Stimulated activated CD4-positive, alpha-beta T cell treated with anti-CD3 and anti-CD28 coated beads, TNF-alpha, amount 100 ng/mL, for 48 hours (primary cell): ENCODE measurements around the gene C17orf67.

Source experiments
- DNase-seq, 3 donors: peaks; one replicate each; pipeline ENCODE4 v3.0.0-alpha.2; 2020; ENCODE audit warnings: low read depth in 3 of 3

C17orf67 gene

GRCh38 chr17:56833057-56833808 lies 487 bp downstream of the C17orf67 start:
- peak; percentile 28 to 49 (median 46) for DNase-seq

GRCh38 chr17:56832446-56832845 lies 1.3 kb downstream of the C17orf67 start:
- no peak for DNase-seq

DNA sequence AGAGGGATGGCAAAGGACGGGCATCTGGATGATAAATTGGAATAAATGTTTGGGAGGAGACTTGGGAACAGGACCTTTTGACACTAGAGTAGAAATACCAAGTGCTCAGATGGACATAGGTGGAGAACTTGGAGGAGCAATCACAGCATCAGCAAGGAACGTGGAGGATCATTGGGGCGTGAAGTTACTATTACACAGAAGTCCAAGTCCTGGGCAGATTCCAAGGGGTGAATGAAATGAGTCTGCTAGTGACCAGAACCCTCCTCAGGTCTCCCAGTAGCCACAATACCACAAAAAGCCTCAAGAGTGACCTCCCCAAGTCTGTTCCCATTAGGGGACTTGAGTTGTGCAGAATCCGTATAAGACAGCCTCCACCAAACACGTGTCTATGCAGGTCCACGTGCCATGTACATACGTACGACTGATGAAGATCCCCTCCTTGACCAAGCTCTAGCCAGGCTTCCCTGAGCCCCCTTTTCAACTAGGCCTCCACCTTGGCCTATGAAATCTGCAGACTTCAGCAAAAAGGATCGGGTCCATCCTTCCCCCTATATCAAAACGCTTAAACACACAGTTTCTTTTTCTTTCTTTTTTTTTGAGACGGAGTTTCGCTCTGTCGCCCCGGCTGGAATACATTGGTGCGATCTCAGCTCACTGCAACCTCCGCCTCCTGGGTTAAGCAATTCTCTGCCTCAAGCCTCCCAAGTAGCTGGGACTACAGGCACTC lies 2.2 kb downstream of the C17orf67 start:
- no peak for DNase-seq

DNA sequence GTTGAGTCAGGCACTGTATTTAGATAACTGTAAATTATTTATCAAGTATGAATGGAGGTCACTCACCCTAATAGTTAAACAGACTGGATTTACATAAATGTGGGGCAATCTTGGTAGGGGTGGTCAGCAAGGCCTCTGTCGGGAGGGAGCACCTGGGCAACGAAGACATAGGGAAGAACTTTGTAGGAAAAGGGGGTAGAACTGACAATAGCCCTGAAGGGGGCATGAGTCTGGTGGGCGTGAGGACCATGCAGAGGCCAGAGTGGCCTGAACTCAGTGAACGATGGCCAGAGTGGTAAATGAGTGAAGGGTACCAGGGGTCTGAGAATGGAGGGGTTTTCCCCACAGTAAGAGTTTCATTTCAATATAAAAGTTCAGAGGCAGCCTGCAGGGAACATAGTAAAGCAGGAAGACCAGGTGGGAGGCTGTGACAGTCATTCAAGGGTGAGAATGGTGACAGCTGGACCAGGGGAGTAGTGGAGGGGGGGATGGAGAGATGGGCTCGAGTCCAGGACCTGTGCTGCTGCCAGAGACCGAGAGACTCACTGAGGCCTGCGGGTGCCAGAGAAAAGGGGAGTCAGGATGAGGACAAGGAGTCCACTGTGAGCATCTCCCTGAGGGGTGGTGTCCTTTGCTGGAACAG lies 2.9 kb downstream of the C17orf67 start:
- no peak for DNase-seq

GRCh38 chr17:56826611-56827414 lies 6.9 kb downstream of the C17orf67 start:
- no peak for DNase-seq

- DNase-seq, result no peak
Measured at GRCh38 chr17:56824503-56824902, 9.2 kb downstream of the C17orf67 start.

GRCh38 chr17:56823848-56824247 lies 9.9 kb downstream of the C17orf67 start:
- no peak for DNase-seq

GRCh38 chr17:56822725-56823124 lies 11.0 kb downstream of the C17orf67 start:
- DNase-seq, result no peak

- DNase-seq, result no peak
Measured at GRCh38 chr17:56821847-56822534, 11.7 kb downstream of the C17orf67 start.

DNA sequence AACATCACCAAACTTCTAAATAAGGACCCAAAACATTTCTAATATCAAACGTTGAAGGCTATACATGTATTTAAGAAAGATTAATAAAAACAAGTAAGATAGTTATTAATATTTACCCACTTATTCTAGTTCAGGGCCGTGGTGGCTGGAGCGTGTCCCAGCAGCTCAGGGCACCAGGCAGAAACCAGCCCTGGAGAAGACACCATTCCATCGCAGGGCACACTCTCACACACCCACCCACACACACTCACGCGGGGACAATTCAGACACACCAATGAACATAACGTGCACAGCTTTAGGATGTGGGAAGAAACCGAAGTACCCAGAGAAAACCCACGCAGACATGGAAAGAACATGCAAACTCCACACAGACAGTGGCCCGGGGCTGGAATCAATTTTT lies 13.5 kb downstream of the C17orf67 start:
- no peak for DNase-seq

DNA sequence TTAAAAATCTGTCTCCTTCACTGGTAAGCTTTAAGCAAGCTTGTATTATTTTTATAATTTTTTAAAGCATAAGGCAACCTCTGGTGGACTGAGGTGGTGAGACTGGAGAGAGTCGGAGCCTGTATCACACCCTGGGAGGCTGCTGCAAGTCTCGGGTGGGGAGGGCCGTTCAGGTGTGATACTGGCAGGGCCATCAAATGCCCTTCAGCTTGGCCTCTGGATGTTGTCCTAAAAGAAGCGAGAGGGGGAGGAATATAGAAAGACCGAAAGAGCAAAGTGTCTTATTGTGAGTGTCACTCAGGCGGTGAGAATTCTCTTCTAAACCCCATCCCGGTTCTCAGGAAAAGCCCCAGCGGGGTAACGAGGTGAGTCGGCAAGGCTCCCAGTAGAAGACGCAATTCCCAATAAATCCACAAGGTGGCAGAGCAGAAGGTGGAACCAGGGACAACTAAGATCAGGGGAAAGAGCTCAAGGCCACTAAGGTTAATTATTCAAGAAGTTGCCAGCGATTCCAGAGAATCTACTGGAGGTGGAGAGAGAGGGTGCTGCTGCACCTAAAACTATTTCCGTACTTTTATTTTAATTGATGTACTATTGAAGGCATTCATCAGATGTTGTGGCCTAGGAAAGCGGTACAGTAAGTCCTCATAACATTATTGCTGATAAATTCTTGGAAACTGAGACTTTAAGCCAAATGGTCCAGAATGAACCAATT lies 14.1 kb downstream of the C17orf67 start:
- DNase-seq, result peak; percentile 54 to 71 (median 62)

- DNase-seq, result no peak
Measured at GRCh38 chr17:56819030-56819429, 14.7 kb downstream of the C17orf67 start.

GRCh38 chr17:56817066-56817465 lies 16.7 kb downstream of the C17orf67 start:
- DNase-seq, result no peak

GRCh38 chr17:56815711-56816110 lies 18.0 kb downstream of the C17orf67 start:
- DNase-seq, result no peak

DNA sequence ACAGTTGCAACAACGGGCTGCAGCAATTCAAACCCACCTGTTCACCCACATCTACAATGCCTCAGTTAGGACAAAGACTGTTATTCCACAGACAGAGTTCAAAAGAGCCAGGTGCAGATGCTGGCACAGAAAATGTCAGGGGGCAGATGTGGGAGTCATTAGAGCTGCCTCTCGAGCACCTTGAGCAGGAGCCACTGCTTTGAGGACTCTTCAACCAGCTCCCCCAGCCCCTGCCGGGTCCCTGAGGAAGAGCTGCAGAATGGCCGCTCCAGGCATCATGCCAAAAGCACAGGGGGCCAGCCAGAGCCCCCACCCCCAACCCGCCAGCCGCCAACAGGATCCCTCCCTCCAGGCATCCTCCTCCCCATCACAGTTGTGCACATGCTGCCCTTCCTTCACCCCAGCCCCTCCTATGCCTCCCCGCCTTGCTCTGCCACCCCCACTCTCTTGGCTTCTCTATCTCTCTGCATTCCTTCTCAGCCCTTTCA lies 20.8 kb downstream of the C17orf67 start:
- DNase-seq, result no peak

GRCh38 chr17:56810891-56811775 lies 22.6 kb downstream of the C17orf67 start:
- no peak for DNase-seq

DNA sequence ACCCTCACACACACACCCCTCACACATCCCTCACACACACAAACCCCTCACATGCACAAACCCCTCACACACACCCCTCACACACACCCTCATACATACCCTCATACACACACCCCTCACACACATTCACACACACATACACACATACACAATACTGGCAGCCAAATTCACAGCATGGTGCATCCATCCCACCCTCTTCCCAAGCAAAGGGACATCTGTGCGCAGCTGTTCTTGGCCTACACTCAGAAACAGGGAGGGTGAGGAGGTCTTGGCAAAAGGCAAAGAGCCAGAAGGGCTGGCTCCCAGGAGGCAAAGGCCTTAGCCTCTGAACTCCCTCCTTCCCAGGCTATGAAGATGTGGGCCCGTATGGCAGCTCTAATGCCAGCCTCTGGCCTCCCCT lies 23.4 kb downstream of the C17orf67 start:
- no peak for DNase-seq

DNA sequence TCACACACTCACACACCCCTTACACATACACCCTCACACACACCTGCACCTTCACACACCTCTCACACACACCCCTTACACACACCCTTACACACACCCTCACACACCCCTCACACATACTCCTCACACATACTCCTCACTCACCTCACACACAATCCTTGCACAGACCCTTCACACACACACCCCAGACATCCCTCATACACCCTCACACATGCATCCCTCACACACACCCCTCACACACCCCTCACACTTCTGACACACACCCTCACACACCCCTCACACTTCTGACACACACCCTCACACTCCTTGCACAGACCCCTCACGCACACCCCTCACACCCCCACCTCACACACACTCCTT lies 23.9 kb downstream of the C17orf67 start:
- no peak for DNase-seq

- DNase-seq, result no peak
Measured at GRCh38 chr17:56809106-56809819, 24.5 kb downstream of the C17orf67 start.
